ENCODE measurements around the gene SKIC3.

SKIC3 gene

GRCh38 chr5:95554647-95555548, at the start of gene SKIC3, which contains the start of gene ARSK:
TSS of gene SKIC3 (minus strand) at chr5:95554977. CDS start at chr5:95547150, 7,827 bp downstream.
TSS of gene ARSK (plus strand) at chr5:95555101. CDS start at chr5:95555279, 178 bp downstream.
- H3K9me3 Mint-ChIP-seq, result no peaks in the 10 kb centered on the region
- peak; percentile 78 to 97 for DNase-seq (ENCODE audit: low spot score in 2 of 2)
- peaks cover 31% of the 10 kb centered on the region for H3K4me1 Mint-ChIP-seq

DNA sequence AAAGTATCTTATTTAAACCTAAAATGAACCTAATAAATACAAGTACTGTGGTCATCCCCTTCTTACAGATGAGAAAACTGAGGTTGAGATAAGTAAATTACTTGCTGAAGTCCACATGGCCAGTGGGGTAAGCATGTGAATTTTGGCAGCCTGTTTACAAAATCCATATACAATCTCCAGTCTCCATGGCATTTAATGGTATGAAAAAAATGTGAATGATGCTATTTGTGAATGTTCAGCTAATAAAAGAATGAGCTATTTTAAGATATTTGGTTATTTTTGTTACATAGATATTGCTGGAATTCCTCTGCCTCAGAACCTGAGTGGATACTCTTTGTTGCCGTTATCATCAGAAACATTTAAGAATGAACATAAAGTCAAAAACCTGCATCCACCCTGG, 45.8 kb upstream of the SKIC3 start:
- DNase-seq (ENCODE audit: low spot score in 2 of 2) (no peak), ATAC-seq (no peak)
- peaks cover 13% of the 10 kb centered on the region for H3K36me3 Mint-ChIP-seq
- no peaks in the 10 kb centered on the region for H3K4me1 Mint-ChIP-seq
- H3K4me3 Mint-ChIP-seq, result no peak overlapping the region
- no peaks in the 10 kb centered on the region for H3K9me3 Mint-ChIP-seq
- no peak overlapping the region for H3K27ac Mint-ChIP-seq

More at GRCh38 chr5:95554647-95555548, at the start of gene SKIC3, which contains the start of gene ARSK:
- ATAC-seq, result peak; percentile 93
- H3K36me3 Mint-ChIP-seq, result peaks cover 32% of the 10 kb centered on the region
- H3K4me3 Mint-ChIP-seq, result peak within 1 kb of the TSS; percentile 85
- H3K27ac Mint-ChIP-seq, result peak within 1 kb of the TSS; percentile 93

GRCh38 chr5:95599252-95599651, 44.5 kb upstream of the SKIC3 start:
- no peaks in the 10 kb centered on the region for H3K4me1 Mint-ChIP-seq
- H3K36me3 Mint-ChIP-seq, result peaks cover 9% of the 10 kb centered on the region
- no peaks in the 10 kb centered on the region for H3K9me3 Mint-ChIP-seq
- H3K27ac Mint-ChIP-seq, result peak overlapping the region; percentile 2
- no peak overlapping the region for H3K4me3 Mint-ChIP-seq
- ATAC-seq (no peak), DNase-seq (ENCODE audit: low spot score in 2 of 2) (no peak)

GRCh38 chr5:95595289-95595931, 40.6 kb upstream of the SKIC3 start:
- ATAC-seq (no peak), DNase-seq (ENCODE audit: low spot score in 2 of 2) (no peak)
- Mint-ChIP-seq H3K27ac (no peak overlapping the region), H3K4me1 (peaks cover 17% of the 10 kb centered on the region), H3K9me3 (no peaks in the 10 kb centered on the region), H3K4me3 (no peak overlapping the region), H3K36me3 (no peaks in the 10 kb centered on the region)

DNA sequence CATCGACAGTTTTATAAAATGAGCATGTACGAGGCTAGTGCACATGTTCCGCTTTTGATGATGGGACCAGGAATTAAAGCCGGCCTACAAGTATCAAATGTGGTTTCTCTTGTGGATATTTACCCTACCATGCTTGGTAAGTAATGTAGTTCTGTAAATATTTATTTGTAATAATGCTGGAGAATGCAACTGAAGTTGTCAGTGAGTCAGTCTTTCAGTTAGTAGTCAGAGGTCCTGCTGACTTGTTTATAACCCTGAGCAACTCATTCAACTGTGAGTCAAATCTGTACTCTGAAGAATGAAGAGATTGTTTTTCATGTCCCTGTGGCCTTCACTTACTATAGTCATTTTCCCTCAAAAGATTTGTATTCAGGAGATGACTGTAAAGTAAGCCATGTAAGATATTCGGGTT, 36.7 kb upstream of the SKIC3 start:
- Mint-ChIP-seq H3K4me3 (peak overlapping the region; percentile 36), H3K27ac (peak overlapping the region; percentile 84), H3K36me3 (no peaks in the 10 kb centered on the region), H3K9me3 (no peaks in the 10 kb centered on the region), H3K4me1 (peaks cover 23% of the 10 kb centered on the region)
- DNase-seq (ENCODE audit: low spot score in 2 of 2) (no peak), ATAC-seq (peak; percentile 99)

- Mint-ChIP-seq H3K36me3 (no peaks in the 10 kb centered on the region), H3K4me1 (peaks cover 23% of the 10 kb centered on the region), H3K4me3 (peak overlapping the region; percentile 36), H3K9me3 (no peaks in the 10 kb centered on the region), H3K27ac (peak overlapping the region; percentile 84)
- no peak for DNase-seq (ENCODE audit: low spot score in 2 of 2)
- ATAC-seq, result peak; percentile 11
Measured at GRCh38 chr5:95590880-95591279, 36.1 kb upstream of the SKIC3 start.

DNA sequence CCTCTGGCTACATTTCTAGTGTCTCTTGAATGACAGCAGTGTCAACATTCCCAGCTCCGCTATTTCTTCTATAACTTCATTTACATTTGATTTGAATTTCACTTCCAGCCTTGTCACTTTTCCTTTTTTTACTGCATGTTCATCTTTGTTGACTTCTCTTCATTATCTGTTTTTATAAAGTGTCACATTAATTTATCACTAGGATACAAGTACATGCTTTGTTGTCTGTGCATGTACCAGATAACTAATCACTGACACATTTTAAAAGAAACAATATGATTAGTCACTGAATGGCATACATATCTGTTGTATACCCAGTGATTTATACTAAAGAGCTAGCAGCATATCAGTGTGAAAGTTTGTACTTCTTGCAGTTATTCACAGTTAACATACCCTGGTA, 29.2 kb upstream of the SKIC3 start:
- no peak overlapping the region for H3K27ac Mint-ChIP-seq
- H3K4me1 Mint-ChIP-seq, result no peaks in the 10 kb centered on the region
- no peak for DNase-seq (ENCODE audit: low spot score in 2 of 2)
- no peak for ATAC-seq
- no peaks in the 10 kb centered on the region for H3K9me3 Mint-ChIP-seq
- H3K4me3 Mint-ChIP-seq, result no peak overlapping the region
- H3K36me3 Mint-ChIP-seq, result peaks cover 6% of the 10 kb centered on the region

- H3K4me1 Mint-ChIP-seq, result no peaks in the 10 kb centered on the region
Measured at GRCh38 chr5:95581576-95581975, 26.8 kb upstream of the SKIC3 start.

GRCh38 chr5:95572016-95572415, 17.2 kb upstream of the SKIC3 start:
- H3K36me3 Mint-ChIP-seq, result peaks cover 16% of the 10 kb centered on the region
- no peak overlapping the region for H3K27ac Mint-ChIP-seq
- H3K4me3 Mint-ChIP-seq, result no peak overlapping the region
- H3K4me1 Mint-ChIP-seq, result no peaks in the 10 kb centered on the region
- H3K9me3 Mint-ChIP-seq, result no peaks in the 10 kb centered on the region
- ATAC-seq (no peak), DNase-seq (ENCODE audit: low spot score in 2 of 2) (no peak)

More at GRCh38 chr5:95581576-95581975, 26.8 kb upstream of the SKIC3 start:
- DNase-seq (ENCODE audit: low spot score in 2 of 2), result no peak
- Mint-ChIP-seq H3K9me3 (no peaks in the 10 kb centered on the region), H3K27ac (no peak overlapping the region), H3K36me3 (peaks cover 6% of the 10 kb centered on the region), H3K4me3 (no peak overlapping the region)
- no peak for ATAC-seq

- no peak overlapping the region for H3K27ac Mint-ChIP-seq
- no peak overlapping the region for H3K4me3 Mint-ChIP-seq
- ATAC-seq, result no peak
- H3K4me1 Mint-ChIP-seq, result peaks cover 6% of the 10 kb centered on the region
- H3K9me3 Mint-ChIP-seq, result no peaks in the 10 kb centered on the region
- peaks cover 21% of the 10 kb centered on the region for H3K36me3 Mint-ChIP-seq
- no peak for DNase-seq (ENCODE audit: low spot score in 2 of 2)
Measured at GRCh38 chr5:95565280-95565920, 10.6 kb upstream of the SKIC3 start.

DNA sequence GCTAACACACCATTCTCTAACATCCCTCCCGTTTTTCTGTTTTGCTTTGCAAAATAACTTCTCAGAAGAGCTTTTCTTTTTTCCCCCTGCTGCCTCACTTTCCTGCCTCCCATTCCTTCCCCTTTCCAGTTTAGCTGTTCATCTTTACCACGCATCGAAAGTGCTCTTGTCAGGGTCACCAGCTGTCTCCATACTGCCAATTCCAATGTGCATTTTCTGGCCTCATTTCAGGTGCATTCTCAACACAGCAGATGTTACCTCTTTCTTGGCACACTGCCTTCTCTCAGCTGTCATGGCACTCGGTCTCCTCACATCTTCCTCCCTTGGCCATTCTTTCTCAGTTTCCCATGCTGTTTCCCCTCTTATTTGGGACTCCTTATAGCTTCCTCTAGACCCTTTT, 9.7 kb upstream of the SKIC3 start:
- ATAC-seq (no peak), DNase-seq (ENCODE audit: low spot score in 2 of 2) (no peak)
- H3K4me1 Mint-ChIP-seq, result peaks cover 6% of the 10 kb centered on the region
- no peaks in the 10 kb centered on the region for H3K9me3 Mint-ChIP-seq
- no peak overlapping the region for H3K4me3 Mint-ChIP-seq
- no peak overlapping the region for H3K27ac Mint-ChIP-seq
- H3K36me3 Mint-ChIP-seq, result peaks cover 21% of the 10 kb centered on the region

GRCh38 chr5:95563367-95563766, 8.6 kb upstream of the SKIC3 start:
- Mint-ChIP-seq H3K4me3 (no peak overlapping the region), H3K27ac (no peak overlapping the region), H3K9me3 (no peaks in the 10 kb centered on the region), H3K36me3 (peaks cover 19% of the 10 kb centered on the region), H3K4me1 (peaks cover 6% of the 10 kb centered on the region)
- ATAC-seq (no peak), DNase-seq (ENCODE audit: low spot score in 2 of 2) (no peak)

DNA sequence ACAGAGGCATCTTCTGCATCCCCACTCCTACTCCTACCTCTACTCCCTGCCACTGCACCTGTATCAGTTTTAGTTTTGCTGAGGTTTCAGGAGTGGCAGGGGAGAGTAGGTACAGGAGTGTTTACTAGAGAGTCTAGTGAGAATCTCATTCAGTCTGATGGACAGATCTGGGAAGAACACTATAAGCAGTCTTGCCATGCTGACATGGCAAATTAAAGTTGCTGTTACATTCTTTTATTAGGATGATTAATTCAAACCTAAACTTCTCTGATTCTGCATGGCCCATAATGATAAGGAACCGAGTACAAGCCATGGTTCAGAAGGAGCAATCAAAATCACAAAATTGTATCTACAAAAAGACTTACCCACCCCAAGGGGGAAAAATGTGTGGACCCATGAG, 7.5 kb upstream of the SKIC3 start:
- DNase-seq (ENCODE audit: low spot score in 2 of 2) (no peak), ATAC-seq (no peak)
- H3K9me3 Mint-ChIP-seq, result no peaks in the 10 kb centered on the region
- peaks cover 8% of the 10 kb centered on the region for H3K36me3 Mint-ChIP-seq
- H3K27ac Mint-ChIP-seq, result no peak overlapping the region
- H3K4me1 Mint-ChIP-seq, result peaks cover 6% of the 10 kb centered on the region
- H3K4me3 Mint-ChIP-seq, result no peak overlapping the region

GRCh38 chr5:95557841-95558240, 3.1 kb upstream of the SKIC3 start:
- peaks cover 13% of the 10 kb centered on the region for H3K4me1 Mint-ChIP-seq
- ATAC-seq, result no peak
- H3K9me3 Mint-ChIP-seq, result no peaks in the 10 kb centered on the region
- H3K36me3 Mint-ChIP-seq, result peaks cover 16% of the 10 kb centered on the region
- no peak overlapping the region for H3K27ac Mint-ChIP-seq
- H3K4me3 Mint-ChIP-seq, result no peak overlapping the region
- no peak for DNase-seq (ENCODE audit: low spot score in 2 of 2)

DNA sequence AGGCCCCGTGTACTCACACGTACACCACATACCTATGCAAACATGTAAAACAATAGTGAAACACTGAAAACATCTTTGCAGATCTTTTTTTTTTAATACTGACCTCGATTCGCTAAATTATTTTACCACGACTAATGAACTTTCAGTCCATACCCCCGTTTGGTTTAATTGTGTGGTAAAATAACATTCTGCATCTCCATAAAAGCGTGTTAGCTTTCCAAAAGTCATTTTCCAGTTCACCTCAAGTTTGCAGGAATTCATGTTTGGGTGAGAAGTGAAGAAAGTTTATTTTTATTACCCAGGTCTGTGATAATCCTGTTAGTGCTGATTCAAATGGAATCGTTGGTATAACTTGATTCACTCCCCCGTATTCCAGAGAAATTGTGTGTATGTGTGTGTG, 776 bp upstream of the SKIC3 start:
- no peaks in the 10 kb centered on the region for H3K9me3 Mint-ChIP-seq
- H3K27ac Mint-ChIP-seq, result peak overlapping the region; percentile 93
- peak overlapping the region; percentile 85 for H3K4me3 Mint-ChIP-seq
- H3K36me3 Mint-ChIP-seq, result peaks cover 26% of the 10 kb centered on the region
- DNase-seq (ENCODE audit: low spot score in 2 of 2), result no peak
- H3K4me1 Mint-ChIP-seq, result peaks cover 31% of the 10 kb centered on the region
- ATAC-seq, result no peak
